Mesothelial cell of epicardium (in vitro differentiated cells): Measurements from ENCODE around the gene NCAM1. TPM values are rescaled to one million over a fixed set of nuclear protein-coding genes. Genes with fewer than 3 reads are reported as not detected.

Source experiments
- DNase-seq, 2 experiments: peaks; one replicate each; pipeline ENCODE4 v3.0.0; 2021; ENCODE audit warnings: low spot score in 2 of 2; ENCODE audit not compliant: unreplicated experiment in 2 of 2
- H3K27ac Mint-ChIP-seq: 2 replicates; pipeline ENCODE4 v1.8.0; 2021; ENCODE audit warnings: mixed read lengths
- H3K27me3 Mint-ChIP-seq: 2 replicates; pipeline ENCODE4 v1.8.0; 2021; ENCODE audit warnings: low read depth, mixed read lengths
- H3K36me3 Mint-ChIP-seq: 2 replicates; pipeline ENCODE4 v1.8.0; 2021; ENCODE audit warnings: mixed read lengths
- H3K4me1 Mint-ChIP-seq: 2 replicates; pipeline ENCODE4 v1.8.0; 2021; ENCODE audit warnings: mixed read lengths
- H3K4me3 Mint-ChIP-seq: 2 replicates; pipeline ENCODE4 v1.8.0; 2021; ENCODE audit warnings: mild to moderate bottlenecking, moderate library complexity, mixed read lengths
- H3K9me3 Mint-ChIP-seq: 2 replicates; pipeline ENCODE4 v1.8.0; 2021; ENCODE audit warnings: mixed read lengths
- CTCF ChIP-seq: fragments of 200-600 bp; sonication (generic); IDR thresholded peaks from one replicate; pipeline ENCODE4 v1.5.0; 2021; ENCODE audit warnings: antibody characterized with exemption; ENCODE audit not compliant: unreplicated experiment
- total RNA-seq: library from RNA; stranded (reverse); gene quantifications from 3 replicates; pipeline ENCODE4 v1.2.1, GENCODE V29; 2021

The NCAM1 gene
- total RNA-seq, 1 donor from 2014 or later = 139 TPM

GRCh38 chr11:113110046-113110445 is 148.8 kb downstream of the NCAM1 start:
- H3K4me1 Mint-ChIP-seq = peaks cover 25% of the 10 kb centered on the region
- H3K36me3 Mint-ChIP-seq = no peaks in the 10 kb centered on the region
- no peaks in the 10 kb centered on the region for H3K9me3 Mint-ChIP-seq
- no peak for TF ChIP-seq CTCF
- no peaks in the 10 kb centered on the region for H3K27me3 Mint-ChIP-seq
- DNase-seq = no peak
- H3K4me3 Mint-ChIP-seq = no peak overlapping the region
- no peak overlapping the region for H3K27ac Mint-ChIP-seq

- no peaks in the 10 kb centered on the region for H3K36me3 Mint-ChIP-seq
- H3K27ac Mint-ChIP-seq = peak overlapping the region; percentile 35
- H3K4me3 Mint-ChIP-seq = no peak overlapping the region
- TF ChIP-seq CTCF = no peak
- H3K27me3 Mint-ChIP-seq = no peaks in the 10 kb centered on the region
- no peaks in the 10 kb centered on the region for H3K9me3 Mint-ChIP-seq
- H3K4me1 Mint-ChIP-seq = peaks cover 18% of the 10 kb centered on the region
- no peak for DNase-seq
Measured at GRCh38 chr11:113111156-113111555, 149.9 kb downstream of the NCAM1 start.

GRCh38 chr11:113112307-113112706 is 151.1 kb downstream of the NCAM1 start:
- Mint-ChIP-seq H3K27me3 (no peaks in the 10 kb centered on the region), H3K36me3 (no peaks in the 10 kb centered on the region), H3K4me1 (peaks cover 8% of the 10 kb centered on the region)

GRCh38 chr11:113113801-113114704 is 152.8 kb downstream of the NCAM1 start:
- DNase-seq = peak; percentile 48 to 61
- TF ChIP-seq CTCF = peak; percentile 53
- H3K9me3 Mint-ChIP-seq = no peaks in the 10 kb centered on the region
- no peak overlapping the region for H3K27ac Mint-ChIP-seq
- no peaks in the 10 kb centered on the region for H3K27me3 Mint-ChIP-seq
- no peaks in the 10 kb centered on the region for H3K36me3 Mint-ChIP-seq
- H3K4me3 Mint-ChIP-seq = no peak overlapping the region
- peaks cover 8% of the 10 kb centered on the region for H3K4me1 Mint-ChIP-seq

More at GRCh38 chr11:113112307-113112706, 151.1 kb downstream of the NCAM1 start:
- no peak overlapping the region for H3K27ac Mint-ChIP-seq
- DNase-seq = no peak
- no peak overlapping the region for H3K4me3 Mint-ChIP-seq
- H3K9me3 Mint-ChIP-seq = no peaks in the 10 kb centered on the region
- no peak for TF ChIP-seq CTCF

- Mint-ChIP-seq H3K4me3 (no peak overlapping the region), H3K36me3 (no peaks in the 10 kb centered on the region), H3K27me3 (no peaks in the 10 kb centered on the region), H3K27ac (no peak overlapping the region), H3K9me3 (no peaks in the 10 kb centered on the region), H3K4me1 (peaks cover 8% of the 10 kb centered on the region)
- no peak for DNase-seq
- TF ChIP-seq CTCF = no peak
Measured at GRCh38 chr11:113114705-113115027, 153.4 kb downstream of the NCAM1 start.
